Measurements from ENCODE around the gene WDR47.
A peak's percentile ranks its signal among the peaks of the same experiment; 100 is the strongest.
"Not testable (repeated sequence)": the region's sequence is repeated elsewhere in the genome, so short reads cannot be mapped to it uniquely, and the experiment has no call there.

Gene WDR47

GRCh38 chr1:109034382-109034781 is 7.5 kb downstream of the WDR47 start:
- H3K79me2 ChIP-seq (ENCODE audit: insufficient read depth, low read length): peaks cover 12% of the 10 kb centered on the region

GRCh38 chr1:109029493-109029892 is 12.4 kb downstream of the WDR47 start:
- not testable (repeated sequence) for H3K9ac ChIP-seq (ENCODE audit: low read depth, low read length, poor library complexity, severe bottlenecking); H2AFZ ChIP-seq (ENCODE audit: low read length); H4K20me1 ChIP-seq (ENCODE audit: insufficient read depth, low read length, poor library complexity, severe bottlenecking); H3K27me3 ChIP-seq (ENCODE audit: insufficient read depth, low read length, poor library complexity, severe bottlenecking); H3K4me1 ChIP-seq (ENCODE audit: insufficient read depth, low read length, poor library complexity, severe bottlenecking); H3F3A ChIP-seq (ENCODE audit: low read depth); H3K4me2 ChIP-seq (ENCODE audit: low read depth, low read length, poor library complexity, severe bottlenecking); H3K9me2 ChIP-seq (replicated peaks; ENCODE audit: low read depth, low read length); H3K9me3 ChIP-seq (ENCODE audit: insufficient read depth, low read depth, low read length); H3K36me3 ChIP-seq (ENCODE audit: insufficient read depth, low read length); H3K4me3 ChIP-seq (ENCODE audit: low read length, poor library complexity, severe bottlenecking)
- H3K79me2 ChIP-seq (ENCODE audit: insufficient read depth, low read length): peaks cover 12% of the 10 kb centered on the region; the same call in 1 of the 2 replicates

More at GRCh38 chr1:109034382-109034781, 7.5 kb downstream of the WDR47 start:
- Histone ChIP-seq H2AFZ (ENCODE audit: low read length) (no peak overlapping the region), H3K4me3 (ENCODE audit: low read length, poor library complexity, severe bottlenecking) (no peak overlapping the region), H3K9ac (ENCODE audit: low read depth, low read length, poor library complexity, severe bottlenecking) (no peak overlapping the region), H3K36me3 (ENCODE audit: insufficient read depth, low read length) (no peaks in the 10 kb centered on the region), H3K4me1 (ENCODE audit: insufficient read depth, low read length, poor library complexity, severe bottlenecking) (no peaks in the 10 kb centered on the region), H3K27me3 (ENCODE audit: insufficient read depth, low read length, poor library complexity, severe bottlenecking) (no peaks in the 10 kb centered on the region), H3K9me2 (replicated peaks; ENCODE audit: low read depth, low read length) (no peaks in the 10 kb centered on the region), H3K4me2 (ENCODE audit: low read depth, low read length, poor library complexity, severe bottlenecking) (no peak overlapping the region), H4K20me1 (ENCODE audit: insufficient read depth, low read length, poor library complexity, severe bottlenecking) (no peaks in the 10 kb centered on the region), H3F3A (ENCODE audit: low read depth) (no peaks in the 10 kb centered on the region), H3K9me3 (ENCODE audit: insufficient read depth, low read depth, low read length) (no peaks in the 10 kb centered on the region)
- no peak for TF ChIP-seq CTCF (conservative IDR thresholded peaks at IDR 0.05; ENCODE audit: low read length)
- TF ChIP-seq EZH2phosphoT487 (IDR thresholded peaks at IDR 0.05; ENCODE audit: borderline replicate concordance): no peak

GRCh38 chr1:109027841-109028240 is 14.1 kb downstream of the WDR47 start:
- TF ChIP-seq CTCF (conservative IDR thresholded peaks at IDR 0.05; ENCODE audit: low read length) (peak; percentile 46), EZH2phosphoT487 (IDR thresholded peaks at IDR 0.05; ENCODE audit: borderline replicate concordance) (no peak)
- Histone ChIP-seq H3K36me3 (ENCODE audit: insufficient read depth, low read length) (no peaks in the 10 kb centered on the region), H3F3A (ENCODE audit: low read depth) (no peaks in the 10 kb centered on the region), H3K9me3 (ENCODE audit: insufficient read depth, low read depth, low read length) (no peaks in the 10 kb centered on the region), H3K9ac (ENCODE audit: low read depth, low read length, poor library complexity, severe bottlenecking) (no peak overlapping the region), H3K4me2 (ENCODE audit: low read depth, low read length, poor library complexity, severe bottlenecking) (no peak overlapping the region), H3K9me2 (replicated peaks; ENCODE audit: low read depth, low read length) (no peaks in the 10 kb centered on the region), H4K20me1 (ENCODE audit: insufficient read depth, low read length, poor library complexity, severe bottlenecking) (no peaks in the 10 kb centered on the region), H3K4me1 (ENCODE audit: insufficient read depth, low read length, poor library complexity, severe bottlenecking) (no peaks in the 10 kb centered on the region), H3K79me2 (ENCODE audit: insufficient read depth, low read length) (peaks cover 10% of the 10 kb centered on the region; the same call in 1 of the 2 replicates), H3K4me3 (ENCODE audit: low read length, poor library complexity, severe bottlenecking) (no peak overlapping the region), H3K27me3 (ENCODE audit: insufficient read depth, low read length, poor library complexity, severe bottlenecking) (no peaks in the 10 kb centered on the region), H2AFZ (ENCODE audit: low read length) (no peak overlapping the region)

- TF ChIP-seq CTCF (conservative IDR thresholded peaks at IDR 0.05; ENCODE audit: low read length) (no peak), EZH2phosphoT487 (IDR thresholded peaks at IDR 0.05; ENCODE audit: borderline replicate concordance) (no peak)
- Histone ChIP-seq H3K79me2 (ENCODE audit: insufficient read depth, low read length) (peaks cover 10% of the 10 kb centered on the region; the same call in 1 of the 2 replicates), H4K20me1 (ENCODE audit: insufficient read depth, low read length, poor library complexity, severe bottlenecking) (no peaks in the 10 kb centered on the region), H3K4me1 (ENCODE audit: insufficient read depth, low read length, poor library complexity, severe bottlenecking) (no peaks in the 10 kb centered on the region), H3K36me3 (ENCODE audit: insufficient read depth, low read length) (0 out of 2 replicates have a peak, but pooled peaks cover 3% of the 10 kb centered on the region), H3K4me3 (ENCODE audit: low read length, poor library complexity, severe bottlenecking) (no peak overlapping the region), H3K4me2 (ENCODE audit: low read depth, low read length, poor library complexity, severe bottlenecking) (no peak overlapping the region), H2AFZ (ENCODE audit: low read length) (no peak overlapping the region), H3K9me3 (ENCODE audit: insufficient read depth, low read depth, low read length) (no peaks in the 10 kb centered on the region), H3K9me2 (replicated peaks; ENCODE audit: low read depth, low read length) (no peaks in the 10 kb centered on the region), H3K9ac (ENCODE audit: low read depth, low read length, poor library complexity, severe bottlenecking) (no peak overlapping the region), H3K27me3 (ENCODE audit: insufficient read depth, low read length, poor library complexity, severe bottlenecking) (no peaks in the 10 kb centered on the region), H3F3A (ENCODE audit: low read depth) (no peaks in the 10 kb centered on the region)
These were observed 16.2 kb downstream of the WDR47 start for GRCh38 chr1:109025694-109026093.

Measured in Loucy (cell line).